B cell (primary cell): ENCODE measurements around the gene RAD51B. TPM values are rescaled to one million over a fixed set of nuclear protein-coding genes. Genes with fewer than 3 reads are reported as not detected.

Experiments used
- ATAC-seq: fragments of 200-7000 bp; cut with Tn5 transposase; one replicate; pipeline ENCODE4 v1.10.0; 2021; ENCODE audit warnings: low read depth, mild to moderate bottlenecking, moderate number of reproducible peaks, moderate library complexity
- CTCF ChIA-PET: fragments of 350-600 bp; sonication (Branson Sonifier 250); formaldehyde crosslinking; loops from one replicate; lab custom pipeline; 2021; ENCODE audit warnings: antibody characterized with exemption, inconsistent platforms; lab: Charles Lee
- POLR2A ChIA-PET: fragments of 350-600 bp; sonication (Branson Sonifier 250); formaldehyde crosslinking; loops from one replicate; lab custom pipeline; 2021; ENCODE audit warnings: antibody characterized with exemption; lab: Charles Lee
- DNase-seq: peaks from one replicate; pipeline ENCODE4 v3.0.0; 2013
- H2AFZ ChIP-seq: 2 replicates; pipeline ENCODE4 v1.6.1; 2012; ENCODE audit warnings: mild to moderate bottlenecking, low read depth, low read length; ENCODE audit not compliant: insufficient read depth, poor library complexity, severe bottlenecking
- H3K27ac ChIP-seq, 2 donors: 1 replicate in 1 of 2; 2 replicates in 1 of 2; pipeline ENCODE4 v1.5.1; 2012 to 2013; ENCODE audit warnings: low read length in 2 of 2, mild to moderate bottlenecking in 2 of 2, moderate library complexity in 1 of 2
- H3K27me3 ChIP-seq, 4 experiments: fragments of 200-600 bp in 1 of 4; sonication (generic) in 1 of 4; replicated peaks in 1 of 4; 1 replicate in 2 of 4; 2 replicates in 2 of 4; pipeline versions ENCODE4 v1.6.1 to v1.7.0; 2013 to 2016; ENCODE audit warnings: low read length in 3 of 4, mild to moderate bottlenecking in 2 of 4, mixed read lengths in 1 of 4, moderate library complexity in 1 of 4; ENCODE audit not compliant: insufficient read depth in 4 of 4, control insufficient read depth in 3 of 4; ENCODE audit errors: control extremely low read depth in 1 of 4
- H3K36me3 ChIP-seq, 2 experiments: replicated peaks in 1 of 2; 1 replicate in 1 of 2; 2 replicates in 1 of 2; pipeline versions ENCODE4 v1.6.1 to v1.7.1; 2013; ENCODE audit warnings: low read length in 1 of 2; ENCODE audit not compliant: insufficient read depth in 2 of 2, control insufficient read depth in 1 of 2; ENCODE audit errors: control extremely low read depth in 1 of 2, extremely low read depth in 1 of 2
- H3K4me1 ChIP-seq, 2 donors: fragments of 200-600 bp in 1 of 2; sonication (generic) in 1 of 2; 1 replicate in 1 of 2; 2 replicates in 1 of 2; pipeline versions ENCODE4 v1.5.1 to v1.6.1; 2013 to 2017; ENCODE audit warnings: low read length in 2 of 2; ENCODE audit not compliant: control insufficient read depth in 2 of 2, insufficient read depth in 2 of 2
- H3K4me2 ChIP-seq: replicated peaks from 2 replicates; pipeline ENCODE3; 2012; ENCODE audit warnings: mild to moderate bottlenecking, low read depth, low read length; ENCODE audit not compliant: poor library complexity, severe bottlenecking
- H3K4me3 ChIP-seq, 5 experiments: fragments of 200-600 bp in 1 of 5; sonication (generic) in 1 of 5; 1 replicate in 3 of 5; 2 replicates in 2 of 5; pipeline versions ENCODE4 v1.5.1 to v1.7.0; 2011 to 2016; ENCODE audit warnings: low read length in 4 of 5, mild to moderate bottlenecking in 4 of 5, low read depth in 2 of 5, control low read depth in 1 of 5, moderate library complexity in 1 of 5; ENCODE audit not compliant: insufficient read depth in 1 of 5; ENCODE audit errors: control extremely low read depth in 1 of 5, extremely low read depth in 1 of 5
- H3K79me2 ChIP-seq: fragments of 200-600 bp; sonication (generic); one replicate; pipeline ENCODE4 v1.6.0; 2016; ENCODE audit warnings: low read length; ENCODE audit not compliant: control insufficient read depth, insufficient read depth
- H3K9ac ChIP-seq: fragments of 200-600 bp; sonication (generic); 2 replicates; pipeline ENCODE4 v1.6.1; 2017; ENCODE audit warnings: mild to moderate bottlenecking, low read length, moderate library complexity
- H3K9me3 ChIP-seq, 3 donors: one replicate each; pipeline versions ENCODE4 v1.6.1 to v1.7.1; 2013; ENCODE audit warnings: low read length in 2 of 3; ENCODE audit not compliant: control insufficient read depth in 2 of 3, insufficient read depth in 1 of 3; ENCODE audit errors: control extremely low read depth in 1 of 3
- H4K20me1 ChIP-seq: 2 replicates; pipeline ENCODE4 v1.6.0; 2012; ENCODE audit warnings: mild to moderate bottlenecking, low read length; ENCODE audit not compliant: insufficient read depth, control insufficient read depth, poor library complexity, severe bottlenecking
- H3K27ac Mint-ChIP-seq: one replicate; pipeline ENCODE4 v1.8.0; 2021; ENCODE audit warnings: mixed read lengths
- H3K27me3 Mint-ChIP-seq: one replicate; pipeline ENCODE4 v1.8.0; 2021; ENCODE audit warnings: mixed read lengths
- H3K4me1 Mint-ChIP-seq: one replicate; pipeline ENCODE4 v1.8.0; 2021; ENCODE audit warnings: mixed read lengths
- H3K4me3 Mint-ChIP-seq: one replicate; pipeline ENCODE4 v1.8.0; 2021; ENCODE audit warnings: mixed read lengths
- H3K9me3 Mint-ChIP-seq: one replicate; pipeline ENCODE4 v1.8.0; 2022; ENCODE audit warnings: mixed read lengths; ENCODE audit not compliant: insufficient read depth
- CTCF ChIP-seq: fragments of 200-600 bp; IDR thresholded peaks from one replicate; pipeline ENCODE4 v1.8.0; 2022; ENCODE audit warnings: antibody characterized with exemption, mild to moderate bottlenecking
- EZH2 ChIP-seq: IDR thresholded peaks from 2 replicates; pipeline ENCODE4 v1.6.1; 2012; ENCODE audit warnings: borderline replicate concordance, low read depth, mild to moderate bottlenecking, moderate library complexity, low read length; ENCODE audit not compliant: insufficient read depth, poor library complexity, severe bottlenecking
- WGBS: methylation state at CpG from one replicate; pipeline ENCODE4 v1.1.5; 2013; ENCODE audit warnings: missing lambda C conversion rate; ENCODE audit not compliant: insufficient coverage; 5-methylcytosine and 5-hydroxymethylcytosine counted together
- intact Hi-C: fragments of 100-400 bp; cut with micrococcal nuclease; formaldehyde crosslinking; loops from one replicate; pipeline ENCODE4 v1.10.0; 2022
- polyA plus RNA-seq: library from polyadenylated mRNA; depleted of rRNA; stranded (reverse); fragments of >200 nt; gene quantifications from 2 replicates; pipeline ENCODE4 v1.2.3, GENCODE V29; 2012
- total RNA-seq, 2 donors: library from RNA; stranded (reverse); fragments of 120-200 nt in 1 of 2; gene quantifications; 1 replicate in 1 of 2; 2 replicates in 1 of 2; pipeline versions ENCODE4 v1.2.3 to v1.2.4, GENCODE V29; 2013 to 2022

The RAD51B gene
- total and polyA plus RNA-seq, 2 donors (not counting 1 experiment from before 2014, with no cell fraction given), result 6.5 to 60.6 TPM

- intact Hi-C loops, result loop anchor here (2.0 to 10.0 kb wide), 3 partner anchors 31 to 225 kb away; no protein-coding TSS in a partner anchor
- Mint-ChIP-seq H3K9me3 (no peaks in the 10 kb centered on the region), H3K27me3 (no peaks in the 10 kb centered on the region), H3K27ac (peak overlapping the region; percentile 89), H3K4me1 (peaks cover 80% of the 10 kb centered on the region), H3K4me3 (peak overlapping the region; percentile 40)
- H3K4me1 ChIP-seq, result peaks cover 72 to 86% of the 10 kb centered on the region in 2 donors
- no peak overlapping the region for H3K4me3 ChIP-seq
- peak overlapping the region; percentile 51 for H2AFZ ChIP-seq
- ATAC-seq (no peak), DNase-seq (no peak)
- TF ChIP-seq CTCF (no peak), EZH2 (no peak)
- H3K4me2 ChIP-seq, result peak overlapping the region; percentile 61
- peaks cover 16% of the 10 kb centered on the region for H3K79me2 ChIP-seq
- ChIA-PET POLR2A (interaction anchor here (0.6 to 2.3 kb wide), 11 partner anchors 12 to 309 kb away, joined by 3 to 17 read pairs (median 7); partner anchors contain the start of gene ZFP36L1), CTCF (interaction anchor here (0.9 to 3.3 kb wide), 14 partner anchors 10 to 282 kb away, joined by 3 to 13 read pairs (median 6); no protein-coding TSS in a partner anchor)
- no peaks in the 10 kb centered on the region for H3K36me3 ChIP-seq
- peak overlapping the region; percentile 79 to 88 for H3K27ac ChIP-seq
- H4K20me1 ChIP-seq, result no peaks in the 10 kb centered on the region
- WGBS, result 94% methylated on average over 10 of the region's 10 CpGs
- H3K9me3 ChIP-seq, result peaks cover 0 to 8% (median 0%) of the 10 kb centered on the region in 3 donors
- H3K27me3 ChIP-seq, result no peaks in the 10 kb centered on the region
- no peak overlapping the region for H3K9ac ChIP-seq
These were observed 688.0 kb downstream of the RAD51B start for GRCh38 chr14:68507544-68508081.

- intact Hi-C loops, result loop anchor here (5.0 to 10.0 kb wide), 2 partner anchors 176 to 226 kb away; no protein-coding TSS in a partner anchor
- ChIA-PET POLR2A (no interaction called here), CTCF (interaction anchor here (1.4 to 3.3 kb wide), 2 partner anchors 9 to 280 kb away, joined by 4 to 9 read pairs; no protein-coding TSS in a partner anchor)
- Mint-ChIP-seq H3K27me3 (no peaks in the 10 kb centered on the region), H3K4me3 (no peak overlapping the region), H3K4me1 (peaks cover 83% of the 10 kb centered on the region), H3K27ac (peak overlapping the region; percentile 89), H3K9me3 (no peaks in the 10 kb centered on the region)
- H3K36me3 ChIP-seq, result no peaks in the 10 kb centered on the region
- ATAC-seq (no peak), DNase-seq (no peak)
- peaks cover 17% of the 10 kb centered on the region for H3K79me2 ChIP-seq
- H3K4me1 ChIP-seq, result peaks cover 72 to 86% of the 10 kb centered on the region in 2 donors
- H4K20me1 ChIP-seq, result no peaks in the 10 kb centered on the region
- H3K4me3 ChIP-seq, result no peak overlapping the region
- 100% methylated on average over 2 of the region's 2 CpGs for WGBS
- peak overlapping the region; percentile 61 for H3K4me2 ChIP-seq
- H3K9ac ChIP-seq, result no peak overlapping the region
- no peaks in the 10 kb centered on the region for H3K27me3 ChIP-seq
- TF ChIP-seq CTCF (no peak), EZH2 (no peak)
- peak overlapping the region in 1 of 2 donors; percentile 88 for H3K27ac ChIP-seq
- peaks cover 0 to 8% (median 0%) of the 10 kb centered on the region in 3 donors for H3K9me3 ChIP-seq
- H2AFZ ChIP-seq, result no peak overlapping the region
These were observed 689.0 kb downstream of the RAD51B start for GRCh38 chr14:68508581-68508980.
